Measurements from ENCODE around the gene BEND6. TPM values are rescaled to one million over a fixed set of nuclear protein-coding genes. Genes with fewer than 3 reads are reported as not detected.
A peak's percentile ranks its signal among the peaks of the same experiment; 100 is the strongest.

The BEND6 gene
- total and polyA plus RNA-seq, 12 donors: 0.07 to 1.8 (median 0.36) TPM

DNA sequence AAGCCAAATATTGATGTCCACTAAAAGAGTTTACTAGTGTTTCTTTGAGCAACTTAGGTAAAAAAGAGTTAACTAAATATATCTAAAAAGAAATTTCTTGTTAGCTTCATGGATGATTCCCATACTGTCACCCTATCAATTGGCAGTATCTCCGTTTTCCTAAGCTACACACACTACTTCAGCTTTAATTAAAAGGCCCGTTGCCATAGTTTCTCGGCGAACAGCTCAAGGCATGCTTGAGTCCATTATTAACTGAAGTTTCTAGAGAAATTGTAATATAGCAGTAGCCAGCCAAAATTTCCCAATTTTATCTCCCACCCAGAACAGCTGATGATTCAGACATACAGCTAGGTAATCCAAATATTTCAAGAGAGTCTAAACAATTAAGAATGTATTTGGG is 20.0 kb upstream of the BEND6 start:
- WGBS, 2 donors: 87 to 88% methylated on average over 4 of the region's 4 CpGs
- intact Hi-C loops (cut with DNase I): no loop called here
- Histone ChIP-seq H3K27me3 (peaks cover 0 to 4% (median 0%) of the 10 kb centered on the region in 7 donors), H3K36me3 (no peaks in the 10 kb centered on the region), H3K27ac (no peak overlapping the region), H3K4me3 (no peak overlapping the region), H3K4me1 (no peaks in the 10 kb centered on the region), H3K9me3 (no peaks in the 10 kb centered on the region)
- TF ChIP-seq, protein P1, sequence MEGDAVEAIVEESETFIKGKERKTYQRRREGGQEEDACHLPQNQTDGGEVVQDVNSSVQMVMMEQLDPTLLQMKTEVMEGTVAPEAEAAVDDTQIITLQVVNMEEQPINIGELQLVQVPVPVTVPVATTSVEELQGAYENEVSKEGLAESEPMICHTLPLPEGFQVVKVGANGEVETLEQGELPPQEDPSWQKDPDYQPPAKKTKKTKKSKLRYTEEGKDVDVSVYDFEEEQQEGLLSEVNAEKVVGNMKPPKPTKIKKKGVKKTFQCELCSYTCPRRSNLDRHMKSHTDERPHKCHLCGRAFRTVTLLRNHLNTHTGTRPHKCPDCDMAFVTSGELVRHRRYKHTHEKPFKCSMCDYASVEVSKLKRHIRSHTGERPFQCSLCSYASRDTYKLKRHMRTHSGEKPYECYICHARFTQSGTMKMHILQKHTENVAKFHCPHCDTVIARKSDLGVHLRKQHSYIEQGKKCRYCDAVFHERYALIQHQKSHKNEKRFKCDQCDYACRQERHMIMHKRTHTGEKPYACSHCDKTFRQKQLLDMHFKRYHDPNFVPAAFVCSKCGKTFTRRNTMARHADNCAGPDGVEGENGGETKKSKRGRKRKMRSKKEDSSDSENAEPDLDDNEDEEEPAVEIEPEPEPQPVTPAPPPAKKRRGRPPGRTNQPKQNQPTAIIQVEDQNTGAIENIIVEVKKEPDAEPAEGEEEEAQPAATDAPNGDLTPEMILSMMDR (IDR thresholded peaks at IDR 0.05): no peak
- no peak for ATAC-seq
- no peak for DNase-seq

DNA sequence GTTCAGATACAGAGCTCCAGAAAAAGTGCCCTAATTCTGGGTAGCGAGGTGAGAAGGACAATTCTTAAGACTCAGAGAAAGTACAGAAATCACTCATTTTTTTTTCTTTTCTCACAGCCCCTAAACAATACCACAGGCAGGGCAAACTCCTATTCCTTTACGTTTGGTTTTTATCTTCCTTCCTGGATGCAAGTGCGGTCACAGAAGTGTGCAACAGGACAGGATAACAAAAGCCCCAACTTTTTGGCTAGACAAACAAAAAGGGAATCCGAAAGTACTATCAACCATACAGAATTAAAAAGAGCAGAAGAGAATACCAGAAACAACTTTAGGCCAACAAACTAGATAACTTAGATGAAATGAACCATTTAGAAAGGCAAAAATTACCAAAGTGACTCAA is 18.4 kb upstream of the BEND6 start:
- Histone ChIP-seq H3K27me3 (no peaks in the 10 kb centered on the region), H3K27ac (no peak overlapping the region), H3K4me3 (no peak overlapping the region), H3K36me3 (no peaks in the 10 kb centered on the region), H3K4me1 (no peaks in the 10 kb centered on the region), H3K9me3 (peaks cover 0 to 14% (median 10%) of the 10 kb centered on the region in 11 donors)
- intact Hi-C loops (cut with DNase I): no loop called here
- DNase-seq (no peak), ATAC-seq (no peak)
- WGBS, 2 donors: 59 to 60% methylated on average over 4 of the region's 4 CpGs
- TF ChIP-seq, protein P1 (IDR thresholded peaks at IDR 0.05): no peak

DNA sequence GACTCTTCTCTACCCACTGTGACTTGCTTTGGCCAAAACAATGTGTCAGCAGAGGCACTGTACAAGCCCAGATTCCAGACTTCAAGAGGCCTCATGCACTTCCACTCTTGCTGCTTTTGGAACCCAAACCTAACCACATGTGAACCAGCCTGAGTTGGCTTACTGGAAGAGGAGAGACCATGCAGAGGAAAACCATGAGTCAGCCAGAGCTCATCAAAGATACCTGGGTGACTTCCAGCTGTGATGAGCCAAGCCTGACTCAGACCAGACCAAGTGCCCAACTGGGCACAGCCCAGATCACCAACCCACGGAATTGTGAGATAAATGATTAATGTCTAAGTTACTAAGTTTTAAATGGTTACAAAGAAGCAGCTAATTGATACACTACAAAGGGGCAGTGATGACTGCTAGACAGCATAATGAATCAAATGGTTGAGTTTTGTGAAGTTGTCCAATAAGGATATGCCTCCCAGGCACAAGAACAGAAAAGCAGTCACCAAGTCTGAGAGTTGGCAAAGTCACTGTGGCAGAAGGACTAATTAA is 16.2 kb upstream of the BEND6 start:
- peak in 1 of 2 donors; percentile 13 for DNase-seq
- 48 to 79% methylated on average over 1 of the region's 1 CpG for WGBS, 2 donors
- TF ChIP-seq, protein P1 (IDR thresholded peaks at IDR 0.05): no peak
- H3K4me1 ChIP-seq: no peaks in the 10 kb centered on the region
- H3K27me3 ChIP-seq: no peaks in the 10 kb centered on the region
- intact Hi-C loops (cut with DNase I): no loop called here
- no peak overlapping the region for H3K4me3 ChIP-seq
- ATAC-seq: peak in 5 of 8 donors; percentile 51 to 92 (median 85)
- peak overlapping the region in 1 of 10 donors; percentile 42 for H3K27ac ChIP-seq
- peaks cover 0 to 17% (median 11%) of the 10 kb centered on the region in 11 donors for H3K9me3 ChIP-seq
- no peaks in the 10 kb centered on the region for H3K36me3 ChIP-seq

DNA sequence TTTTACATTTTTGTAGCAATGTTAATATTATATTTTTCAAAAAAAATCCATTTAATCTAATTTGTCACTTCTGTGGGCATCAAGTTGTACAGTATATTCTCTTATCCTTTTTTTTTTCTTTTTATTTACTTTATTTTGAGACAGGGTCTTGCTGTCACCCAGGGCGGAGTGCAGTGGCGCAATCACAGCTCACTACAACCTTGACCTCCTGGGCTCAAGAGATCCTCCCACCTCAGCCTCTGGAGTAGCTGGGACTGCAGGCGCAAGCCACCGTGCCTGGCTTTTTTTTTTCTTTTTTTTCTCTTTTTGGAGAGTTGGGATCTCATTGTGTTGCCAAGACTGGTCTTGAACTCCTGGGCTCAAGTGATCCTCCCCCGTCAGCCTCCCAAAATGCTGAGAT is 14.4 kb upstream of the BEND6 start:
- no peaks in the 10 kb centered on the region for H3K4me1 ChIP-seq
- no peaks in the 10 kb centered on the region for H3K27me3 ChIP-seq
- intact Hi-C loops (cut with DNase I): no loop called here
- no peak overlapping the region for H3K27ac ChIP-seq
- peaks cover 0 to 17% (median 11%) of the 10 kb centered on the region in 11 donors for H3K9me3 ChIP-seq
- TF ChIP-seq, protein P1 (IDR thresholded peaks at IDR 0.05): no peak
- DNase-seq: no peak
- no peak overlapping the region for H3K4me3 ChIP-seq
- 99% methylated on average over 5 of the region's 5 CpGs for WGBS, 2 donors
- no peaks in the 10 kb centered on the region for H3K36me3 ChIP-seq
- no peak for ATAC-seq

All from heart right ventricle (tissue), 16 donors.